Lower leg skin (tissue), 4 donors: ENCODE data around the gene RAP1GAP. TPM values are rescaled to one million over a fixed set of nuclear protein-coding genes. Genes with fewer than 3 reads are reported as not detected.

Source experiments
- DNase-seq, 2 donors: peaks; one replicate each; pipeline ENCODE4 v3.0.0-alpha.2; 2019; ENCODE audit warnings: low spot score in 2 of 2
- H3K4me3 ChIP-seq: fragments of 200-600 bp; sonication (generic); 2 replicates; pipeline ENCODE4 v1.5.1; 2017; ENCODE audit warnings: mild to moderate bottlenecking, low read depth; ENCODE audit not compliant: poor library complexity, severe bottlenecking
- CTCF ChIP-seq, 3 donors: fragments of 450-650 bp; IDR thresholded peaks; one replicate each; pipeline ENCODE4 v1.5.1; 2016; ENCODE audit warnings: antibody characterized with exemption in 3 of 3, mild to moderate bottlenecking in 3 of 3, moderate library complexity in 2 of 3
- POLR2A ChIP-seq, 2 donors: fragments of 450-650 bp; IDR thresholded peaks; one replicate each; pipeline ENCODE4 v1.6.1; 2016 to 2017; ENCODE audit warnings: antibody characterized with exemption in 2 of 2, mild to moderate bottlenecking in 1 of 2, moderate library complexity in 1 of 2
- WGBS, 2 donors: methylation state at CpG; one replicate each; pipeline ENCODE4 v1.1.5; 2018; 5-methylcytosine and 5-hydroxymethylcytosine counted together
- intact Hi-C: fragments of 100-400 bp; cut with DNase I; formaldehyde crosslinking; loops from one replicate; pipeline ENCODE4 v1.15.0; 2023; ENCODE audit warnings: low total_unique reads
- total RNA-seq, 4 donors: library from RNA; depleted of rRNA; stranded (reverse); fragments of >200 nt; gene quantifications; one replicate each; pipeline ENCODE4 v1.1.0, GENCODE V29; 2016

Gene RAP1GAP
- total RNA-seq, 4 donors from 2014 or later = 1.3 to 4.0 (median 2.6) TPM

GRCh38 chr1:21605012-21605715, 64.0 kb downstream of the RAP1GAP start:
- H3K4me3 ChIP-seq = no peak overlapping the region
- WGBS, 2 donors = 89 to 97% methylated on average over 5 to 7 of the region's 7 CpGs
- TF ChIP-seq CTCF (IDR thresholded peaks at IDR 0.05) (no peak), POLR2A (IDR thresholded peaks at IDR 0.05) (no peak)
- intact Hi-C loops = no loop called here
- no peak for DNase-seq

- no peak for DNase-seq
- H3K4me3 ChIP-seq = no peak overlapping the region
- 88 to 95% methylated on average over 12 of the region's 12 CpGs for WGBS, 2 donors
- TF ChIP-seq CTCF (IDR thresholded peaks at IDR 0.05) (no peak), POLR2A (IDR thresholded peaks at IDR 0.05) (no peak)
- intact Hi-C loops = no loop called here
These were observed 64.8 kb downstream of the RAP1GAP start for GRCh38 chr1:21604208-21604957.

- TF ChIP-seq POLR2A (IDR thresholded peaks at IDR 0.05) = no peak
- TF ChIP-seq CTCF (IDR thresholded peaks at IDR 0.05) = no peak
- intact Hi-C loops = no loop called here
- WGBS, 2 donors = 86 to 90% methylated on average over 33 to 39 of the region's 39 CpGs
- no peak overlapping the region for H3K4me3 ChIP-seq
- no peak for DNase-seq
These were observed 65.7 kb downstream of the RAP1GAP start for GRCh38 chr1:21603177-21604138.

GRCh38 chr1:21601278-21602048, 67.7 kb downstream of the RAP1GAP start:
- no peak for DNase-seq
- no peak for TF ChIP-seq POLR2A (IDR thresholded peaks at IDR 0.05)
- no peak for TF ChIP-seq CTCF (IDR thresholded peaks at IDR 0.05)
- H3K4me3 ChIP-seq = no peak overlapping the region
- 89 to 90% methylated on average over 28 to 29 of the region's 30 CpGs for WGBS, 2 donors
- intact Hi-C loops = no loop called here

GRCh38 chr1:21599402-21599801, 69.8 kb downstream of the RAP1GAP start:
- 79 to 85% methylated on average over 14 to 15 of the region's 15 CpGs for WGBS, 2 donors
- DNase-seq = no peak
- no peak for TF ChIP-seq POLR2A (IDR thresholded peaks at IDR 0.05)
- TF ChIP-seq CTCF (IDR thresholded peaks at IDR 0.05) = no peak
- intact Hi-C loops = no loop called here
- H3K4me3 ChIP-seq = no peak overlapping the region
